Activated T-helper 1 cell treated with anti-CD3 and anti-CD28 coated beads, Interleukin-2, amount 50 U/mL, for 16 hours (primary cell): ENCODE measurements around the gene HADHB.
"Not testable (repeated sequence)": the region's sequence is repeated elsewhere in the genome, so short reads cannot be mapped to it uniquely, and the experiment has no call there.

ENCODE experiments used
- DNase-seq, 2 donors: peaks; one replicate each; pipeline ENCODE4 v3.0.0-alpha.2; 2020; ENCODE audit warnings: low read depth in 1 of 2, low spot score in 1 of 2

Gene HADHB

GRCh38 chr2:26292646-26293045 lies 47.9 kb downstream of the HADHB start:
- no peak for DNase-seq

DNA sequence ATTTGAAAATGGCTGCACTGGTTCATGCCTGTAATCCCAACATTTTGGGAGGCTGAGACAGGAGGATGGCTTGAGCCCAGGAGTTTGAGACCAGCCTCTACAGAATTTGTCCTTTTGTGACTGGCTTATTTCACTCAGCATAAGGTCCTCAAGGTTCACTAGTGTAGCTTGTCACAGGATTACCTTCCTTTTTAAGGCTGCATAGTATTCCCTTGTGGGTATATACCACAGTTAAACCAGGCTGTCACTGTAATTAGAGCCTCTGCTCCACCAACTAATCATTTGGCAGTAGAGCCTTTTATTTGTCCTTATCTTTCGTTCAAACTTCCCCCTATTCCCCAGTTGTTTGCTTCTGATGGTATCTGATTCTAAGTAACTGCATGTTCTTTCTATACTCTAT lies 50.8 kb downstream of the HADHB start:
- no peak for DNase-seq

- no peak for DNase-seq
Observed at GRCh38 chr2:26297061-26297460, 52.3 kb downstream of the HADHB start.

DNA sequence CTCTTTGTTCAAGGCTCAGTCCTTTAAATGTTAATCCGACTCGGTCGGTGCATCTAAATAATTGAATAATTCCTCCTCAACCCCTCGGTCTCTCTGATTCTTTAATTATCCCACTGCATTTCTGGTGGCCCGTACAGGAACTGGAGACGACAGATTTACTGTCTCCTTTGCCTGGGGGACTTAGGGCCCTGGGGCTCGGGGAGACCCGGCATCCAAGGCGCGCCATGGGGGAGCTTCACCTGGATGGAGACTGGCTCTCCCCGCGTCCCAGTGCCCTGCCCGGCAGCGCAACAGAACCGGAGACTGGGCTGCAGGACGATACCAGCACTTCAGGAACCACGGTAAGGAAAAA lies 53.5 kb downstream of the HADHB start:
- DNase-seq, result no peak

- DNase-seq, result peak in 1 of 2 donors; percentile 14
Observed at GRCh38 chr2:26298638-26299393, 54.1 kb downstream of the HADHB start.

- no peak for DNase-seq
Observed at GRCh38 chr2:26299471-26300101, 54.8 kb downstream of the HADHB start.

- DNase-seq, result no peak
Observed at GRCh38 chr2:26300234-26300925, 55.6 kb downstream of the HADHB start.

- no peak for DNase-seq
Observed at GRCh38 chr2:26302846-26303245, 58.1 kb downstream of the HADHB start.

GRCh38 chr2:26305094-26305493 lies 60.4 kb downstream of the HADHB start:
- DNase-seq, result not testable (repeated sequence)

- DNase-seq, result no peak
Observed at GRCh38 chr2:26305540-26305939, 60.8 kb downstream of the HADHB start.

GRCh38 chr2:26309921-26310320 lies 65.2 kb downstream of the HADHB start:
- DNase-seq, result no peak

- DNase-seq, result no peak
Observed at GRCh38 chr2:26312471-26312870, 67.7 kb downstream of the HADHB start.

DNA sequence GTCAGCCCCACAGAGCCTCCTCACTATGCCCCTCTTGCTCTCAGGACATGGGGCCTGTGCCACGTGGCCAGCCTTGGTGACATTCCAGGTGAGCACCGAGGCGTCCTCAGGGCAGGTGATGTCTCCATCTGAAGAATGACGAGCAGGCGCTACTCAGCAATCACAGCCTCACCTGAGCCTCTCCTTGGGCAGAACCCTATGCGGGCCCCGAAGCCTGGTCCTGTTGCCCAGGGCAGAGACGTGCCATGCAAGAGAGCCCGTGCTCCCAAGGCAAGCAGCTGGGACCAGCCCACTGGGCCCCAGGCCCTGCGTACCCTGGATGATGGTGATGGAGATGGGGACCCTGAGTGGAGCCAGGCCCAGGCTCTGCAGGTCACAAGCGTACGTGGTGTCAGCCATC lies 68.7 kb downstream of the HADHB start:
- DNase-seq, result no peak

- DNase-seq, result no peak
Observed at GRCh38 chr2:26314243-26314642, 69.5 kb downstream of the HADHB start.

- no peak for DNase-seq
Observed at GRCh38 chr2:26316041-26316440, 71.3 kb downstream of the HADHB start.

DNA sequence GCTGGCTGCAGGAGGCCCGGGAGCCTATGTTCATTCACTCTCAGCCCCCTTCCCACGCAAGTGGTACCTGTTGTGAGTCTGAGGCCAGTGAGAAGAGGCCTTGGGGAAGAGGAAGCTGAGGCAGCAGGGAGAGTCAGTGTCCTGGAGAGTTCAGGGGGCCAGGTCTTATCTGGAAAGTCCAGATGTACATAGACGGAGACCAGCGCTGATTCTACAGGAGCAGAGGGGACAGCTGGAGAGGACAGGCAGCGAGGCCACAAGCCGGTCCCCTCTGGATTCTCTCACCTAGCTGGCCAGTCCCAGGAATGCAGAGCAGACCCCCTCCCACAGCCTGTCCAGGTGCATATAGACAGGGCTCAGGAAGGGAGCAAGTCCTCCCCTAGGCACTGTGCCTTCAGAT lies 72.1 kb downstream of the HADHB start:
- DNase-seq, result no peak

DNA sequence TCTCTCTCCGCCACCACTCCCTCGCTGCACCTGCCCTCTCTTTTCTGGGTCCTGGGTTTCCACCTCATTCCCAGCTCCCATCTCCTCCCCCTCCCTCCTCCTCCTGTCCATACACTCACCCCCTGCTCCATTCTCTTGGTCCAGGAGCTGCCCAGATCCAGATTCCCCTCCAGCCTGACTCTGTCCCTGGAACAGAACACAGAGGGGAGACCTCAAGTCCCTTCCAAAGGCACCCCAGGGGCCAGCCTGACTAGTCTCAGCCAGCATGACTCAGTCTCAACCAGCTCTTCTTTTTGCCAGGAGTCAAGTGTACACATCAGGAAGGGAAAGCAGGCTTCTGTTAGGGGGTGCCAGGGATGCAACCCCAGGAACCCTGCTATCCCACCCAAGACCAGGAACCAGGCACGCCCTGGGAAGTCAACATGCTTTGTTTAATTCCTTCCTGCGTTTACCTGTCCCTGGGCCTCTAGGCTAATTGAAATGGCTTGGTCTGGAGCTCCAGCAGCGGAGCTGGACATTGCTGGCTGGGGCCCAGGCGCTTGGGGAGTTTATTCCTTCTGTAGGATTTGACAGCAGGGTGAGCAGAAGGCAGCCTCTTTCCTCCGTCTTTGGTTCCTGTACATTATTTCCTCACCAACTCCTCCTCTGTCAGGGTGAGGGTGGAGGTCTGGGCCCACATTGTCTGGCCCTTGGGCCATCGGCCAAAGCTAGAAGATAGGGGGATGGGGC lies 72.8 kb downstream of the HADHB start:
- no peak for DNase-seq

- DNase-seq, result no peak
Observed at GRCh38 chr2:26318950-26319349, 74.2 kb downstream of the HADHB start.

GRCh38 chr2:26324479-26324878 lies 79.7 kb downstream of the HADHB start:
- not testable (repeated sequence) for DNase-seq

DNA sequence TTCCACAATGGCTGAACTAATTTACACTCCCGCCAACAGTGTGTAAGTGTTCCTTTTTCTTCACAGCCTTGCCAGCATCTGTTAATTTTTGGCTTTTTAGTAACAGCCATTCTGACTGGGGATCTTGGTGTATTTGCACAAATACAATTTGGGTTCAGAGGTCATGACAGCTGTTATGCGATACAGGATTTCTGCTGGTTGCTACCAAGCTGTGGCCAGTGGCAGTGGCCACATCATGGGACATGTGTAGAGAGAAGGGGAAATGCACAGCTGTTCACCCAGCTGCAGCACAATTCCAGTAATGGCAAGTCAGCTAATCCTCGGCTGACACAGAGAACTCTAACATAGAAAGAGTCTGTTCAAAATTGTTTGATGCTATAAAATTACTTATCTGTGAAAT lies 80.2 kb downstream of the HADHB start:
- DNase-seq, result no peak

- no peak for DNase-seq
Observed at GRCh38 chr2:26325851-26326250, 81.1 kb downstream of the HADHB start.

DNA sequence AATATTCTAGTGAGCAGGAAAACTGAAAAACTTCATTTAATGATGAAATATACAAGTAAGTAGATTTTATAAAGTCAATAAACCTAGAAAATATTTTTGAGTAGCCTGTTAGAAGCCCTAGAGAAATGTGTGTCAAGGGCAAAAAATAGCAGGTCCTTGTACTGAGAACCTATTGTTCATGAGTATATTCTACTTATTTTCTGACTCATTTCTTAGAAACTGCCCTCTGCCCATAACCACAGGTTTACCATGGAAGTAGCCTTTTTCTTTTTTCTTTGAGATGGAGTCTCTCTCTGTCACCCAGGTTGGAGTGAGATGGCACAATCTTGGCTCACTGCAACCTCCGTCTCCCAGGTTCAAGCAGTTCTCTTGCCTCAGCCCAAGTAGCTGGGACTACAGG lies 81.8 kb downstream of the HADHB start:
- DNase-seq, result no peak
